ENCODE results near the gene CEBPZ.

Gene CEBPZ

GRCh38 chr2:37173741-37174140 lies 57.7 kb downstream of the CEBPZ start:
- DNase-seq (ENCODE audit: low spot score): no peak

GRCh38 chr2:37171624-37171950 lies 59.8 kb downstream of the CEBPZ start:
- no peak for DNase-seq (ENCODE audit: low spot score)

GRCh38 chr2:37168217-37168981 lies 63.0 kb downstream of the CEBPZ start:
- DNase-seq (ENCODE audit: low spot score): peak; percentile 68

- no peak for DNase-seq (ENCODE audit: low spot score)
Measured at GRCh38 chr2:37167636-37168180, 63.7 kb downstream of the CEBPZ start.

- no peak for DNase-seq (ENCODE audit: low spot score)
Measured at GRCh38 chr2:37164757-37165156, 66.6 kb downstream of the CEBPZ start.

GRCh38 chr2:37156857-37157714 lies 74.3 kb downstream of the CEBPZ start, which contains the start of gene EIF2AK2:
Gene EIF2AK2, minus strand, starts transcription at chr2:37156980. Its CDS starts 9,174 bp downstream, at chr2:37147806.
- peak; percentile 96 for DNase-seq (ENCODE audit: low spot score)

GRCh38 chr2:37156071-37156856 lies 75.1 kb downstream of the CEBPZ start:
- peak; percentile 24 for DNase-seq (ENCODE audit: low spot score)

- DNase-seq (ENCODE audit: low spot score): no peak
Measured at GRCh38 chr2:37154785-37155184, 76.6 kb downstream of the CEBPZ start.

GRCh38 chr2:37153224-37153623 lies 78.2 kb downstream of the CEBPZ start:
- DNase-seq (ENCODE audit: low spot score): no peak

Measured in COLO829 (cell line).